GM21619 (cell line): ENCODE results near the gene GAPVD1.
"Not testable (repeated sequence)": the region's sequence is repeated elsewhere in the genome, so short reads cannot be mapped to it uniquely, and the experiment has no call there.

ENCODE experiments used
- ATAC-seq: cut with Tn5 transposase; IDR thresholded peaks from one replicate; pipeline ENCODE4 v1.9.1; 2021; ENCODE audit not compliant: unreplicated experiment

The GAPVD1 gene

GRCh38 chr9:125372441-125373226 is 111.0 kb downstream of the GAPVD1 start:
- no peak for ATAC-seq

GRCh38 chr9:125374443-125375309 is 113.0 kb downstream of the GAPVD1 start:
- no peak for ATAC-seq

GRCh38 chr9:125375820-125376219 is 114.2 kb downstream of the GAPVD1 start:
- ATAC-seq: no peak

DNA sequence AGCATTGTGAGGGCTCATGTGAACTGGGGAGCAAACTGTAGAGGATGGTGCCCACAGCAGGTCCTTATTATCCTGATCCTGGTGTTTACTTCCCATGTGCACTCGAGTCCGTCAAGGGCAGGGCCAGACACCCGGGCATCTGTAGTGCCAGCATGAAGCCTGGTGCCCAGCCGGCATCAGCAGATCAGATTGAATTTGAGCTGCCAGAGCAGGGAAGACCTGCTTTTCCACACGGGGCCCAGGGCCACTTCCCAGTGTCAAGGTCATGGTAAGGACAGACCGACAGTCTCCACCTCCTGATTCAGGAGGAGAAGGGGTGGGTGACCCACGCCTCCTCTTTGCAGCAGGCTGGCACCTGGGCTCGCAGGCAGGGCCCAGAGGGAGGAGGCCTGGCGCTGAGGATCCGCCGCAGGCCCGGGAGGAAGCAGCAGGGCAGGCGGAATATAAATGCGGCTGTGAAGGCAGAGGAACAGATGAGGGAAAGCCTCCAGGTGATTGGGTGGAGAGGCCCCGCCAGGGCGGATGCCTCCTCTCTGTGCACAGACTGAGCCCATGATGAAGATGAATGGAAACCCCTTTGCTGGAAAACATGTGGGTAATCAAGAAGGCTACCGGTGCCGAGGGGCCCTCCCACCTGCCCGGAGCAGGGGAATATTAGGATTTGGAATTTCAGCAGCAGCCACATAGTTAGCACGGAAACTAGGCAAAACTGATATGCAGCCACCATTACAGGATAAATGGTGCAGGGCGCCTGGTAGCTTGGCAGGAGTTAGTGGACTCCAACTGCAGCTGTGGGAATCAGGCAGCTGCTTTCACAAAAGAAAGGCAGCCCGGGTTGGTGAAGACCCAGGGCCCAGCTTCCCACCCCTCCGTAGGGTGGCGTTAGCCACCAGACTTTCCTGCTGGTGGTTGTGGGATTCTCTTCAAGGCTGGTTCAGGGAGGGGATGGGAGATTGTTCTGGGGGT is 114.9 kb downstream of the GAPVD1 start:
- no peak for ATAC-seq

GRCh38 chr9:125377584-125378250 is 116.1 kb downstream of the GAPVD1 start:
- no peak for ATAC-seq

GRCh38 chr9:125378778-125379177 is 117.2 kb downstream of the GAPVD1 start:
- no peak for ATAC-seq

DNA sequence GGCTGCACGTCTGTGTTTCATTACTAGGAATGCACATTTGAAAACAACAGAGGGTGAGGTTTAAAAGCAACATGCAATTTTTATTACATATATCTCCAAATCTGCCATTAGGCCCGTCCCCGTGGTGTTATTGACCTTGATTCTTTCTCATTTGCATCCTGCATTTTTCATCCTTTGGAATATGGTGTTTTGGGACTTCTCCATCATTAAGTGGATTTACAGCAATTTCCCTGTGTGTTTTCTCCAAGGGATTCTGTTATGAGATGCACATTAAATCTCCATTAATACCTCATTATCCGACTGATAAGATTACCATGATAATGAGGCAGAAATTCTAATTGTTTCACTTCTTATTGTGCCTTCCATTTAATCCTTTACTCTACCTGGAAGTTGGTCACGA is 117.6 kb downstream of the GAPVD1 start:
- ATAC-seq: no peak

DNA sequence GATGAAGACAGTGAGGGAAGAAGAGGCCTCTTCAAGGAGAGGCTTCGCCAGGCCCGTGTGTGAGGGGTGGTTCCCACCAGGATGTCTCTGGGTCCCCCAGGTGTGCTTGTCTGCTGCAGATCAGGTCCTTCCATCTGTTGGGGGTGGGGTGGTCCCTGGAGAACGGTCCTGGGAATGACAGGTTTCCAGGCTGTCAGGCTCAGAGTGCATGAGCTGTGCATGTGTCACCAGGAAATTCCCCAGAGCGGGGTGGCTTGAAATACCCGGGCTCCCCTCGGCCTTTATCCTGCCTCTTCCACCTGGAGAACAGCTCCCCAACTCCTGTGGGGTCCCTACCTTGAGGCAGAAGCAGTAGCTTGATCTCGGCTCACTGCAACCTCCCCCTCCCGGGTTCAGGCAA is 118.8 kb downstream of the GAPVD1 start:
- no peak for ATAC-seq

GRCh38 chr9:125387861-125388524 is 126.4 kb downstream of the GAPVD1 start:
- no peak for ATAC-seq

- no peak for ATAC-seq
Observed at GRCh38 chr9:125388978-125389377, 127.4 kb downstream of the GAPVD1 start.

- ATAC-seq: no peak
Observed at GRCh38 chr9:125391704-125392103, 130.1 kb downstream of the GAPVD1 start.

GRCh38 chr9:125393426-125393825 is 131.8 kb downstream of the GAPVD1 start:
- ATAC-seq: no peak

GRCh38 chr9:125396799-125397198 is 135.2 kb downstream of the GAPVD1 start:
- no peak for ATAC-seq

GRCh38 chr9:125397736-125398135 is 136.1 kb downstream of the GAPVD1 start:
- ATAC-seq: no peak

GRCh38 chr9:125398243-125398642 is 136.6 kb downstream of the GAPVD1 start:
- ATAC-seq: no peak

- ATAC-seq: no peak
Observed at GRCh38 chr9:125399165-125399564, 137.5 kb downstream of the GAPVD1 start.

GRCh38 chr9:125399666-125400065 is 138.0 kb downstream of the GAPVD1 start:
- ATAC-seq: no peak

- not testable (repeated sequence) for ATAC-seq
Observed at GRCh38 chr9:125400232-125400631, 138.6 kb downstream of the GAPVD1 start.

DNA sequence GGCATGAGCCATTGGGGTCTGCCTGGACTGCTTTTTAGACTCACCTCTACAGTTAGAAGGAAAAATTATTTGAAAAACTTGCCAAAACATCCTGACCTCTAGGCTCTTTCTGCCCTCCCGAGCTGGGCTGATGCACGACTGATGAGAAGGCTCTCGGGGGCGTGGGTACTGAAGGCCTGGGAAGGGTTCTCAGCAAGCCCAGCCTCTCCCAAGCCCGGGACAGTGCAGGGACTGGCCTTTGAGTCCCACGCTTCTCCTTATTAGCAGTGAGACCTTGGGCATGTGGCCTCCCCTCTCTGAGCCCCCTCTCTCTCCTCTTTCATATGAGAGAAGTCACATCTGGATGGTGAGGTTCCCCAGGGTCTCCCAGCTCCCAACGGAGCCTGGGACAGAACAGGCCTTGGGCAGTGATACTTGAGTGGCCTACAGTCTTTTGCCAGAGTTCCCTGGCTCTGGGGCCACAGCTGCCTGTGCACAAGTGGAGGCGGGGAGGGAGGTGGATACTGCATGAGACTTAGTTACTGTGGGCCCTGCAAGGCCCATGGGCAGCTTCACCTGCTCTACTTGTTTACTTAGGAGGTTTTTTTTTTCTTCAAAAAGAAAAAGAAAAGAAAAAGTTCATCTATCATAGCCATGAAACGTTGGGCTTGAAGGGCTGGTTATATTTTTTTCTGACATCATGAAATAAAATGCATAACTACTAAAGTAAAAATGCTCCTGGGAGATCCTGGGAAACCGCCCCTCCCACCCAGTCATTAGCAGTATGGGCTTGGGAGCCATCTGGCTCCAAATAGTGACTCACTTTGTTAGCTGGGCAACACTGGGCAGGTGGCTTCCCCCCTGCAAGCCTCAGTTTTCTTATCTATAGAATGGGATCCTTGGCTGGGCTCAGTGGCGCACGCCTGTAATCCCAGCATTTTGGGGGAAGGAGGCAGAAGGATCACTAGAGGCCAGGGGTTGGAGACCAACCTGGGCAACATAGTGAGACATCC is 139.4 kb downstream of the GAPVD1 start:
- ATAC-seq: no peak
